GM23338 (cell line): ENCODE measurements around the gene MPPED1.

Source experiments
- CREB1 ChIP-seq: fragments of 250-450 bp; sonication (Bioruptor Pico); IDR thresholded peaks from 2 replicates; pipeline ENCODE4 v1.5.0; 2020; ENCODE audit warnings: low read depth, mild to moderate bottlenecking, moderate library complexity
- EZH2 ChIP-seq: fragments of 200-600 bp; sonication (generic); IDR thresholded peaks from one replicate; pipeline ENCODE4 v1.8.0; 2017; ENCODE audit warnings: antibody characterized with exemption, mild to moderate bottlenecking, low read depth; ENCODE audit not compliant: unreplicated experiment
- EZH2phosphoT487 ChIP-seq: fragments of 200-600 bp; sonication (generic); IDR thresholded peaks from one replicate; pipeline ENCODE4 v1.8.1; 2018; ENCODE audit warnings: antibody characterized with exemption; ENCODE audit not compliant: unreplicated experiment
- JUNB ChIP-seq: IDR thresholded peaks from one replicate; pipeline ENCODE4 v1.6.1; 2016; ENCODE audit warnings: antibody characterized with exemption; ENCODE audit not compliant: unreplicated experiment
- NANOG ChIP-seq: IDR thresholded peaks from 2 replicates; pipeline ENCODE4 v1.6.1; 2016; ENCODE audit warnings: antibody characterized with exemption, borderline replicate concordance
- POLR2AphosphoS5 ChIP-seq: IDR thresholded peaks from 2 replicates; pipeline ENCODE4 v1.6.1; 2016; ENCODE audit warnings: antibody characterized with exemption, low read depth
- STAT1 ChIP-seq: IDR thresholded peaks from one replicate; pipeline ENCODE4 v1.6.1; 2016; ENCODE audit warnings: antibody characterized with exemption; ENCODE audit not compliant: unreplicated experiment
- ZNF114 ChIP-seq: fragments of 250-450 bp; sonication (Bioruptor Pico); IDR thresholded peaks from 2 replicates; pipeline ENCODE4 v1.5.0; 2020; ENCODE audit warnings: mild to moderate bottlenecking, moderate library complexity
- ZNF331 ChIP-seq: fragments of 250-450 bp; sonication (Bioruptor Pico); IDR thresholded peaks from 2 replicates; pipeline ENCODE4 v1.5.0; 2020; ENCODE audit warnings: low read depth, mild to moderate bottlenecking, moderate library complexity
- TF ChIP-seq, protein P1 (sequence below), 2 experiments: fragments of 200-600 bp in 1 of 2; sonication (generic) in 1 of 2; conservative IDR thresholded peaks; 2 replicates each; pipeline versions ENCODE4 v1.5.1 to v1.6.1; 2016 to 2017; ENCODE audit warnings: antibody characterized with exemption in 2 of 2, low read depth in 2 of 2, mild to moderate bottlenecking in 2 of 2, moderate library complexity in 1 of 2
- TF ChIP-seq, protein P2 (sequence below): IDR thresholded peaks from 2 replicates; pipeline ENCODE4 v1.6.1; 2016; ENCODE audit warnings: antibody characterized with exemption
- TF ChIP-seq, protein P3 (sequence below): IDR thresholded peaks from one replicate; pipeline ENCODE4 v1.6.1; 2018; ENCODE audit warnings: antibody characterized with exemption; ENCODE audit not compliant: unreplicated experiment
- TF ChIP-seq, protein P4 (sequence below): fragments of 250-450 bp; sonication (Bioruptor Pico); IDR thresholded peaks from 2 replicates; pipeline ENCODE4 v1.5.0; 2020; ENCODE audit warnings: mild to moderate bottlenecking, moderate library complexity

DNA sequence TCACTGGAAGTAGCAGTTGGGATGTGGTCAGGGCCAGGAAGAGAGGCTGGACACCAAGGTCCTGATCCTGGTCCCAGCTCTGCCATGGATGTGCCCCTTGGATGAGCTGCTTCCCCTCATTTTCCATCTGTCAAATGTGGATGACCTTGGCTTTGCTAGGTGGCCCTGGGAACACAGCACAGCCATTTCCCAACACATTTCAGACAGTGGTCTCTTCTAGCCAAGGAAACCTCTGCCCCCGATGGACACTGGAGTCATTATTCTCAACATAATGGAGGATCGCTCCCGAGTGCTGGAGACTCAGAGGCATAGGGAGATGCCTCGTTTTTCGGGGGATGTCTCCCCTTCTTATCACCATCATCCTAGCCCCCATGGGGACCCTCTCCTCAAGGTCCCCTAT is 13.6 kb upstream of the MPPED1 start:
- TF ChIP-seq, protein P1, sequence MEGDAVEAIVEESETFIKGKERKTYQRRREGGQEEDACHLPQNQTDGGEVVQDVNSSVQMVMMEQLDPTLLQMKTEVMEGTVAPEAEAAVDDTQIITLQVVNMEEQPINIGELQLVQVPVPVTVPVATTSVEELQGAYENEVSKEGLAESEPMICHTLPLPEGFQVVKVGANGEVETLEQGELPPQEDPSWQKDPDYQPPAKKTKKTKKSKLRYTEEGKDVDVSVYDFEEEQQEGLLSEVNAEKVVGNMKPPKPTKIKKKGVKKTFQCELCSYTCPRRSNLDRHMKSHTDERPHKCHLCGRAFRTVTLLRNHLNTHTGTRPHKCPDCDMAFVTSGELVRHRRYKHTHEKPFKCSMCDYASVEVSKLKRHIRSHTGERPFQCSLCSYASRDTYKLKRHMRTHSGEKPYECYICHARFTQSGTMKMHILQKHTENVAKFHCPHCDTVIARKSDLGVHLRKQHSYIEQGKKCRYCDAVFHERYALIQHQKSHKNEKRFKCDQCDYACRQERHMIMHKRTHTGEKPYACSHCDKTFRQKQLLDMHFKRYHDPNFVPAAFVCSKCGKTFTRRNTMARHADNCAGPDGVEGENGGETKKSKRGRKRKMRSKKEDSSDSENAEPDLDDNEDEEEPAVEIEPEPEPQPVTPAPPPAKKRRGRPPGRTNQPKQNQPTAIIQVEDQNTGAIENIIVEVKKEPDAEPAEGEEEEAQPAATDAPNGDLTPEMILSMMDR (conservative IDR thresholded peaks at IDR 0.05; ENCODE audit: low read depth in 2 of 2), result no peak
- TF ChIP-seq POLR2AphosphoS5 (no peak), EZH2phosphoT487 (no peak), CREB1 (CRISPR knock-in tag) (no peak), STAT1 (no peak), JUNB (no peak), EZH2 (no peak), NANOG (no peak), ZNF331 (CRISPR knock-in tag) (no peak), ZNF114 (no peak)
- TF ChIP-seq, protein P2, sequence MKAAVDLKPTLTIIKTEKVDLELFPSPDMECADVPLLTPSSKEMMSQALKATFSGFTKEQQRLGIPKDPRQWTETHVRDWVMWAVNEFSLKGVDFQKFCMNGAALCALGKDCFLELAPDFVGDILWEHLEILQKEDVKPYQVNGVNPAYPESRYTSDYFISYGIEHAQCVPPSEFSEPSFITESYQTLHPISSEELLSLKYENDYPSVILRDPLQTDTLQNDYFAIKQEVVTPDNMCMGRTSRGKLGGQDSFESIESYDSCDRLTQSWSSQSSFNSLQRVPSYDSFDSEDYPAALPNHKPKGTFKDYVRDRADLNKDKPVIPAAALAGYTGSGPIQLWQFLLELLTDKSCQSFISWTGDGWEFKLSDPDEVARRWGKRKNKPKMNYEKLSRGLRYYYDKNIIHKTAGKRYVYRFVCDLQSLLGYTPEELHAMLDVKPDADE, result no peak
- TF ChIP-seq, protein P3, sequence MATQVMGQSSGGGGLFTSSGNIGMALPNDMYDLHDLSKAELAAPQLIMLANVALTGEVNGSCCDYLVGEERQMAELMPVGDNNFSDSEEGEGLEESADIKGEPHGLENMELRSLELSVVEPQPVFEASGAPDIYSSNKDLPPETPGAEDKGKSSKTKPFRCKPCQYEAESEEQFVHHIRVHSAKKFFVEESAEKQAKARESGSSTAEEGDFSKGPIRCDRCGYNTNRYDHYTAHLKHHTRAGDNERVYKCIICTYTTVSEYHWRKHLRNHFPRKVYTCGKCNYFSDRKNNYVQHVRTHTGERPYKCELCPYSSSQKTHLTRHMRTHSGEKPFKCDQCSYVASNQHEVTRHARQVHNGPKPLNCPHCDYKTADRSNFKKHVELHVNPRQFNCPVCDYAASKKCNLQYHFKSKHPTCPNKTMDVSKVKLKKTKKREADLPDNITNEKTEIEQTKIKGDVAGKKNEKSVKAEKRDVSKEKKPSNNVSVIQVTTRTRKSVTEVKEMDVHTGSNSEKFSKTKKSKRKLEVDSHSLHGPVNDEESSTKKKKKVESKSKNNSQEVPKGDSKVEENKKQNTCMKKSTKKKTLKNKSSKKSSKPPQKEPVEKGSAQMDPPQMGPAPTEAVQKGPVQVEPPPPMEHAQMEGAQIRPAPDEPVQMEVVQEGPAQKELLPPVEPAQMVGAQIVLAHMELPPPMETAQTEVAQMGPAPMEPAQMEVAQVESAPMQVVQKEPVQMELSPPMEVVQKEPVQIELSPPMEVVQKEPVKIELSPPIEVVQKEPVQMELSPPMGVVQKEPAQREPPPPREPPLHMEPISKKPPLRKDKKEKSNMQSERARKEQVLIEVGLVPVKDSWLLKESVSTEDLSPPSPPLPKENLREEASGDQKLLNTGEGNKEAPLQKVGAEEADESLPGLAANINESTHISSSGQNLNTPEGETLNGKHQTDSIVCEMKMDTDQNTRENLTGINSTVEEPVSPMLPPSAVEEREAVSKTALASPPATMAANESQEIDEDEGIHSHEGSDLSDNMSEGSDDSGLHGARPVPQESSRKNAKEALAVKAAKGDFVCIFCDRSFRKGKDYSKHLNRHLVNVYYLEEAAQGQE, result no peak
- TF ChIP-seq, protein P4, sequence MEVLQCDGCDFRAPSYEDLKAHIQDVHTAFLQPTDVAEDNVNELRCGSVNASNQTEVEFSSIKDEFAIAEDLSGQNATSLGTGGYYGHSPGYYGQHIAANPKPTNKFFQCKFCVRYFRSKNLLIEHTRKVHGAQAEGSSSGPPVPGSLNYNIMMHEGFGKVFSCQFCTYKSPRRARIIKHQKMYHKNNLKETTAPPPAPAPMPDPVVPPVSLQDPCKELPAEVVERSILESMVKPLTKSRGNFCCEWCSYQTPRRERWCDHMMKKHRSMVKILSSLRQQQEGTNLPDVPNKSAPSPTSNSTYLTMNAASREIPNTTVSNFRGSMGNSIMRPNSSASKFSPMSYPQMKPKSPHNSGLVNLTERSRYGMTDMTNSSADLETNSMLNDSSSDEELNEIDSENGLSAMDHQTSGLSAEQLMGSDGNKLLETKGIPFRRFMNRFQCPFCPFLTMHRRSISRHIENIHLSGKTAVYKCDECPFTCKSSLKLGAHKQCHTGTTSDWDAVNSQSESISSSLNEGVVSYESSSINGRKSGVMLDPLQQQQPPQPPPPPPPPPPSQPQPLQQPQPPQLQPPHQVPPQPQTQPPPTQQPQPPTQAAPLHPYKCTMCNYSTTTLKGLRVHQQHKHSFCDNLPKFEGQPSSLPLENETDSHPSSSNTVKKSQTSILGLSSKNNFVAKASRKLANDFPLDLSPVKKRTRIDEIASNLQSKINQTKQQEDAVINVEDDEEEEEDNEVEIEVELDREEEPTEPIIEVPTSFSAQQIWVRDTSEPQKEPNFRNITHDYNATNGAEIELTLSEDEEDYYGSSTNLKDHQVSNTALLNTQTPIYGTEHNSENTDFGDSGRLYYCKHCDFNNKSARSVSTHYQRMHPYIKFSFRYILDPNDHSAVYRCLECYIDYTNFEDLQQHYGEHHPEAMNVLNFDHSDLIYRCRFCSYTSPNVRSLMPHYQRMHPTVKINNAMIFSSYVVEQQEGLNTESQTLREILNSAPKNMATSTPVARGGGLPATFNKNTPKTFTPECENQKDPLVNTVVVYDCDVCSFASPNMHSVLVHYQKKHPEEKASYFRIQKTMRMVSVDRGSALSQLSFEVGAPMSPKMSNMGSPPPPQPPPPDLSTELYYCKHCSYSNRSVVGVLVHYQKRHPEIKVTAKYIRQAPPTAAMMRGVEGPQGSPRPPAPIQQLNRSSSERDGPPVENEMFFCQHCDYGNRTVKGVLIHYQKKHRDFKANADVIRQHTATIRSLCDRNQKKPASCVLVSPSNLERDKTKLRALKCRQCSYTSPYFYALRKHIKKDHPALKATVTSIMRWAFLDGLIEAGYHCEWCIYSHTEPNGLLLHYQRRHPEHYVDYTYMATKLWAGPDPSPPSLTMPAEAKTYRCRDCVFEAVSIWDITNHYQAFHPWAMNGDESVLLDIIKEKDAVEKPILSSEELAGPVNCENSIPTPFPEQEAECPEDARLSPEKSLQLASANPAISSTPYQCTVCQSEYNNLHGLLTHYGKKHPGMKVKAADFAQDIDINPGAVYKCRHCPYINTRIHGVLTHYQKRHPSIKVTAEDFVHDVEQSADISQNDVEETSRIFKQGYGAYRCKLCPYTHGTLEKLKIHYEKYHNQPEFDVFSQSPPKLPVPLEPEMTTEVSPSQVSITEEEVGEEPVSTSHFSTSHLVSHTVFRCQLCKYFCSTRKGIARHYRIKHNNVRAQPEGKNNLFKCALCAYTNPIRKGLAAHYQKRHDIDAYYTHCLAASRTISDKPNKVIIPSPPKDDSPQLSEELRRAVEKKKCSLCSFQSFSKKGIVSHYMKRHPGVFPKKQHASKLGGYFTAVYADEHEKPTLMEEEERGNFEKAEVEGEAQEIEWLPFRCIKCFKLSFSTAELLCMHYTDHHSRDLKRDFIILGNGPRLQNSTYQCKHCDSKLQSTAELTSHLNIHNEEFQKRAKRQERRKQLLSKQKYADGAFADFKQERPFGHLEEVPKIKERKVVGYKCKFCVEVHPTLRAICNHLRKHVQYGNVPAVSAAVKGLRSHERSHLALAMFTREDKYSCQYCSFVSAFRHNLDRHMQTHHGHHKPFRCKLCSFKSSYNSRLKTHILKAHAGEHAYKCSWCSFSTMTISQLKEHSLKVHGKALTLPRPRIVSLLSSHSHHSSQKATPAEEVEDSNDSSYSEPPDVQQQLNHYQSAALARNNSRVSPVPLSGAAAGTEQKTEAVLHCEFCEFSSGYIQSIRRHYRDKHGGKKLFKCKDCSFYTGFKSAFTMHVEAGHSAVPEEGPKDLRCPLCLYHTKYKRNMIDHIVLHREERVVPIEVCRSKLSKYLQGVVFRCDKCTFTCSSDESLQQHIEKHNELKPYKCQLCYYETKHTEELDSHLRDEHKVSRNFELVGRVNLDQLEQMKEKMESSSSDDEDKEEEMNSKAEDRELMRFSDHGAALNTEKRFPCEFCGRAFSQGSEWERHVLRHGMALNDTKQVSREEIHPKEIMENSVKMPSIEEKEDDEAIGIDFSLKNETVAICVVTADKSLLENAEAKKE (CRISPR knock-in tag), result no peak
